ENCODE data around the gene PRKN.

The PRKN gene

GRCh38 chr6:162675503-162675902 is 52.1 kb downstream of the PRKN start:
- no peak for DNase-seq (ENCODE audit: low read depth in 3 of 3)

GRCh38 chr6:162674452-162674851 is 53.1 kb downstream of the PRKN start:
- no peak for DNase-seq (ENCODE audit: low read depth in 3 of 3)

- DNase-seq (ENCODE audit: low read depth in 3 of 3), result no peak
Observed at GRCh38 chr6:162671580-162672165, 55.9 kb downstream of the PRKN start.

GRCh38 chr6:162670345-162670744 is 57.2 kb downstream of the PRKN start:
- DNase-seq (ENCODE audit: low read depth in 3 of 3), result no peak

GRCh38 chr6:162666246-162666645 is 61.3 kb downstream of the PRKN start:
- no peak for DNase-seq (ENCODE audit: low read depth in 3 of 3)

- DNase-seq (ENCODE audit: low read depth in 3 of 3), result no peak
Observed at GRCh38 chr6:162653808-162654207, 73.8 kb downstream of the PRKN start.

GRCh38 chr6:162651505-162651904 is 76.1 kb downstream of the PRKN start:
- DNase-seq (ENCODE audit: low read depth in 3 of 3), result no peak

GRCh38 chr6:162649271-162649670 is 78.3 kb downstream of the PRKN start:
- no peak for DNase-seq (ENCODE audit: low read depth in 3 of 3)

- DNase-seq (ENCODE audit: low read depth in 3 of 3), result no peak
Observed at GRCh38 chr6:162644153-162644552, 83.4 kb downstream of the PRKN start.

GRCh38 chr6:162640756-162641155 is 86.8 kb downstream of the PRKN start:
- no peak for DNase-seq (ENCODE audit: low read depth in 3 of 3)

GRCh38 chr6:162639951-162640350 is 87.6 kb downstream of the PRKN start:
- no peak for DNase-seq (ENCODE audit: low read depth in 3 of 3)

- DNase-seq (ENCODE audit: low read depth in 3 of 3), result no peak
Observed at GRCh38 chr6:162638931-162639574, 88.5 kb downstream of the PRKN start.

- DNase-seq (ENCODE audit: low read depth in 3 of 3), result no peak
Observed at GRCh38 chr6:162637317-162637716, 90.2 kb downstream of the PRKN start.

- DNase-seq (ENCODE audit: low read depth in 3 of 3), result no peak
Observed at GRCh38 chr6:162636167-162636566, 91.4 kb downstream of the PRKN start.

- no peak for DNase-seq (ENCODE audit: low read depth in 3 of 3)
Observed at GRCh38 chr6:162631546-162631945, 96.0 kb downstream of the PRKN start.

GRCh38 chr6:162630069-162630468 is 97.5 kb downstream of the PRKN start:
- DNase-seq (ENCODE audit: low read depth in 3 of 3), result no peak

GRCh38 chr6:162627825-162628224 is 99.7 kb downstream of the PRKN start:
- DNase-seq (ENCODE audit: low read depth in 3 of 3), result no peak

GRCh38 chr6:162627362-162627761 is 100.2 kb downstream of the PRKN start:
- no peak for DNase-seq (ENCODE audit: low read depth in 3 of 3)

GRCh38 chr6:162626869-162627268 is 100.7 kb downstream of the PRKN start:
- DNase-seq (ENCODE audit: low read depth in 3 of 3), result no peak

GRCh38 chr6:162625846-162626540 is 101.6 kb downstream of the PRKN start:
- no peak for DNase-seq (ENCODE audit: low read depth in 3 of 3)

GRCh38 chr6:162622572-162622971 is 105.0 kb downstream of the PRKN start:
- no peak for DNase-seq (ENCODE audit: low read depth in 3 of 3)

- DNase-seq (ENCODE audit: low read depth in 3 of 3), result no peak
Observed at GRCh38 chr6:162621246-162621645, 106.3 kb downstream of the PRKN start.

- no peak for DNase-seq (ENCODE audit: low read depth in 3 of 3)
Observed at GRCh38 chr6:162620073-162620472, 107.5 kb downstream of the PRKN start.
